HUES48 (cell line): Measurements from ENCODE around the gene ARHGAP45.

ENCODE experiments used
- H3K27ac ChIP-seq: one replicate; pipeline ENCODE4 v1.7.0; 2013; ENCODE audit warnings: low read depth, low read length, inconsistent platforms
- H3K27me3 ChIP-seq: 2 replicates; pipeline ENCODE4 v1.6.1; 2013; ENCODE audit warnings: mild to moderate bottlenecking, low read length; ENCODE audit not compliant: control insufficient read depth, insufficient read depth
- H3K36me3 ChIP-seq: 2 replicates; pipeline ENCODE4 v1.6.1; 2013; ENCODE audit warnings: low read length; ENCODE audit not compliant: control insufficient read depth, insufficient read depth
- H3K4me1 ChIP-seq: 2 replicates; pipeline ENCODE4 v1.6.1; 2013; ENCODE audit warnings: mild to moderate bottlenecking, low read length; ENCODE audit not compliant: control insufficient read depth, insufficient read depth
- H3K4me3 ChIP-seq: 2 replicates; pipeline ENCODE4 v1.5.1; 2013; ENCODE audit warnings: mild to moderate bottlenecking, low read depth, low read length
- H3K9ac ChIP-seq: 2 replicates; pipeline ENCODE4 v1.6.1; 2013; ENCODE audit warnings: mild to moderate bottlenecking, low read depth, low read length, moderate library complexity
- H3K9me3 ChIP-seq: 2 replicates; pipeline ENCODE4 v1.6.1; 2013; ENCODE audit warnings: low read length; ENCODE audit not compliant: control insufficient read depth, insufficient read depth

The ARHGAP45 gene

DNA sequence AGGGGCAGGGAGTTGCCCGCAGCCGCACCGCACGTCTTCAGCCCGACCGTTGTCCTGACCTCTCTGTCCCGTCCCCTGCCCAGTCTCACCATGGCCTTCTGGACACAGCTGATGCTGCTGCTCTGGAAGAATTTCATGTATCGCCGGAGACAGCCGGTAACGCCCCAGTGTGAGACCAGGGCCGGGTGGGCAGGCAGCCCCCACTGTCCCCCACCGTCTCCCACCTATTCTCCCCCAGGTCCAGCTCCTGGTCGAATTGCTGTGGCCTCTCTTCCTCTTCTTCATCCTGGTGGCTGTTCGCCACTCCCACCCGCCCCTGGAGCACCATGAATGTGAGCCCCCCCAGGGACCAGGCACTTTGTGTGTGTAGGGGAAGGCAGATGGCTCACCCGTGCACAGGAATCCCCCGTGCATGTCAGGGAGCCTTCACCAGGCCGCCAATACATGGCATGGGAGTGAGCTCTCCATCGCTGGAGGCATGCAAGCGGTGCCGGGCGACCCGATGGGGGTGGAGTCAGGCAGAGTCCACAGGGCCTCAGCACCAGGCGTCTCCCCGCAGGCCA is 25.6 kb upstream of the ARHGAP45 start:
- Histone ChIP-seq H3K4me1 (0 out of 2 replicates have a peak, but pooled peaks cover 6% of the 10 kb centered on the region), H3K9ac (no peak overlapping the region), H3K27ac (no peak overlapping the region), H3K4me3 (peak overlapping the region; percentile 74; the same call in 1 of the 2 replicates), H3K36me3 (peaks cover 23% of the 10 kb centered on the region), H3K9me3 (no peaks in the 10 kb centered on the region), H3K27me3 (no peaks in the 10 kb centered on the region)

DNA sequence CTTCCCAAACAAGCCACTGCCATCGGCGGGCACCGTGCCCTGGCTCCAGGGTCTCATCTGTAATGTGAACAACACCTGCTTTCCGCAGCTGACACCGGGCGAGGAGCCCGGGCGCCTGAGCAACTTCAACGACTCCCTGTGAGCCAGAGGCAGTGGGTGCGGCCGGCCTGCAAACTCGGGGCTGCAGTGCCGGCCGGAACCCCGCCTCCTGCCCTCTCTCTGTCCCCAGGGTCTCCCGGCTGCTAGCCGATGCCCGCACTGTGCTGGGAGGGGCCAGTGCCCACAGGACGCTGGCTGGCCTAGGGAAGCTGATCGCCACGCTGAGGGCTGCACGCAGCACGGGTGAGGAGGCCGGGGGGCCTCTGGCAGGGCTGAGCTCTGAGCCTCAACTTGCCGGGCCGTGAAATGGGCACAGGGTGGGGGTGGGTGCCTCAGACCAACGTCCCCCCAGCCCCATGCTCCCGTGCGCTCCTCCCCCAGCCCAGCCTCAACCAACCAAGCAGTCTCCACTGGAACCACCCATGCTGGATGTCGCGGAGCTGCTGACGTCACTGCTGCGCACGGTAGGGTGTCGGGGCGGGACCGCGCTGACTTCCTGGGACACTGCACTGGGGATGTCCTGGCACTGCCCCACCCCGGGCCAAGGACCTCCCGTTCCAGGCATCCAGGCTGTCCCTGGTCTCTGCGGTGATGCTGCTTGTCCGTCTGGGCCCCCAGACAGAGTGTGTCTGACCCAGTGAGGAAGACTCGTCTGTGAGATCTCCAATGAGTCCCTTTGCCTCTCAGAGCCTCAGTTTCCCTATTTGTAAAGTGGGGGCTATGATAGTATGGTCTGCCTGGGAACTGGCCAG is 24.9 kb upstream of the ARHGAP45 start:
- H3K4me3 ChIP-seq, result no peak overlapping the region

DNA sequence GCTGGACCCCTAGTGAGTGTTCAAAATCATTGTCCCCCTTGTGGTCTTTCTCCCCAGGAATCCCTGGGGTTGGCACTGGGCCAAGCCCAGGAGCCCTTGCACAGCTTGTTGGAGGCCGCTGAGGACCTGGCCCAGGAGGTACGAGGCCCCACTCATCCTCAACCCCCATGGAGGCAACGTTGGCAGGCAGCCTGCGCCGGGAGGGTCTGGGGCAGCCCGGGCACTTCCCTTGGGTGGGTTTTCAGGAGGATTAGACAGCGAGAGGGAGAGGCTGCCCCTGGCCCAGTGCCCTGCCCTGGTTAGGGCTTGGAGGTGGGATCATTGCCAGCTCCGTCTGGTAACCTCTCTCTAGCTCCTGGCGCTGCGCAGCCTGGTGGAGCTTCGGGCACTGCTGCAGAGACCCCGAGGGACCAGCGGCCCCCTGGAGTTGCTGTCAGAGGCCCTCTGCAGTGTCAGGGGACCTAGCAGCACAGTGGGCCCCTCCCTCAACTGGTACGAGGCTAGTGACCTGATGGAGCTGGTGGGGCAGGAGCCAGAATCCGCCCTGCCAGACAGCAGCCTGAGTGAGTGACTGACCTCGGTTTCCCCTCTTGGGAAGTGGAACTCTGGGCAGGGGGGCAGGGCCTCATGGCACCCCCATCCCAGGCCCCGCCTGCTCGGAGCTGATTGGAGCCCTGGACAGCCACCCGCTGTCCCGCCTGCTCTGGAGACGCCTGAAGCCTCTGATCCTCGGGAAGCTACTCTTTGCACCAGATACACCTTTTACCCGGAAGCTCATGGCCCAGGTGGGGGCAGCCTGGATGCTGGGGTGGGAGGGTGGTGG is 24.1 kb upstream of the ARHGAP45 start:
- no peak overlapping the region for H3K4me3 ChIP-seq
- no peak overlapping the region for H3K9ac ChIP-seq
- peaks cover 11% of the 10 kb centered on the region for H3K36me3 ChIP-seq
- H3K9me3 ChIP-seq, result no peaks in the 10 kb centered on the region
- 0 out of 2 replicates have a peak, but pooled peaks cover 6% of the 10 kb centered on the region for H3K4me1 ChIP-seq
- H3K27ac ChIP-seq, result no peak overlapping the region
- H3K27me3 ChIP-seq, result no peaks in the 10 kb centered on the region

More for the DNA sequence above, 24.9 kb upstream of the ARHGAP45 start:
- Histone ChIP-seq H3K9me3 (no peaks in the 10 kb centered on the region), H3K4me1 (0 out of 2 replicates have a peak, but pooled peaks cover 6% of the 10 kb centered on the region), H3K9ac (no peak overlapping the region), H3K27me3 (no peaks in the 10 kb centered on the region), H3K27ac (no peak overlapping the region), H3K36me3 (peaks cover 18% of the 10 kb centered on the region)

DNA sequence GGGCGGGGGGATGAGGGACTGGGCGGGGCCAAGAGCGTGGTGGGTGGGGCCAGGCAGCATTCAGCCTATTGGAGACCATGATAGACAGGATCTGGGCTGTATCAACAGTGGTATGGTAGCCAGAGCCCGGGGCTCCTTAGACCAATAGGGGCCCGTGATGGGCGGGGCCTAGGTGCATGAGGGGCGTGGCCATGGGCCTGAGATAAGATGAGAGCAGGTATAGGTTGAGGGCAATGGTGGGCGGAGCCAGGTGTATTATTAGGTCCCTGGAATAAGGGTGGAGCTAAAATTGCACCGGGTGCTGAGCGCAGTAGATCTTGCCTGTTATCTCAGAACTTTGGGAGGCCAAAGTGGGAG is 21.7 kb upstream of the ARHGAP45 start:
- Histone ChIP-seq H3K27ac (no peak overlapping the region), H3K4me3 (no peak overlapping the region), H3K9ac (no peak overlapping the region), H3K27me3 (no peaks in the 10 kb centered on the region), H3K9me3 (no peaks in the 10 kb centered on the region), H3K36me3 (no peaks in the 10 kb centered on the region), H3K4me1 (0 out of 2 replicates have a peak, but pooled peaks cover 3% of the 10 kb centered on the region)

DNA sequence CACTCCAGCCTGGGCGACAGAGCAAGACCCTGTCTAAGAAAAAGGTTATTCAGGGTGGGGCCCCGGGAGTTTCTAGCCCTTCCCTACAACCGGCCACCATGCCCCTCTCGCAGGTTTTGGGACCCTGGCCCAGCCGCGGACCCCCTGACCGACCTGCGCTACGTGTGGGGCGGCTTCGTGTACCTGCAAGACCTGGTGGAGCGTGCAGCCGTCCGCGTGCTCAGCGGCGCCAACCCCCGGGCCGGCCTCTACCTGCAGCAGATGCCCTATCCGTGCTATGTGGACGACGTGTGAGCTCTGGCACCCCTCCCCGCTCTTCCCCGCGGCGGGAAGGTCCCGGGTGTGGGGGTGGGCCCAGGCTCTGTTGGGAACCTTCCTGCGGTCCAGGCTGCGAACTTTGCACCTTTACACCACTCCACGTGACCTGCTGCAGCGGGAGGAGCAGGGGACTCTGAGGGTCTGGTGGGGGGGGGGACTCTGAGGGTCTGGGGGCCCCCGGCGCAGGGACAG is 20.8 kb upstream of the ARHGAP45 start:
- Histone ChIP-seq H3K27me3 (no peaks in the 10 kb centered on the region), H3K9ac (no peak overlapping the region), H3K4me3 (no peak overlapping the region), H3K9me3 (no peaks in the 10 kb centered on the region), H3K4me1 (no peaks in the 10 kb centered on the region), H3K27ac (no peak overlapping the region), H3K36me3 (no peaks in the 10 kb centered on the region)

DNA sequence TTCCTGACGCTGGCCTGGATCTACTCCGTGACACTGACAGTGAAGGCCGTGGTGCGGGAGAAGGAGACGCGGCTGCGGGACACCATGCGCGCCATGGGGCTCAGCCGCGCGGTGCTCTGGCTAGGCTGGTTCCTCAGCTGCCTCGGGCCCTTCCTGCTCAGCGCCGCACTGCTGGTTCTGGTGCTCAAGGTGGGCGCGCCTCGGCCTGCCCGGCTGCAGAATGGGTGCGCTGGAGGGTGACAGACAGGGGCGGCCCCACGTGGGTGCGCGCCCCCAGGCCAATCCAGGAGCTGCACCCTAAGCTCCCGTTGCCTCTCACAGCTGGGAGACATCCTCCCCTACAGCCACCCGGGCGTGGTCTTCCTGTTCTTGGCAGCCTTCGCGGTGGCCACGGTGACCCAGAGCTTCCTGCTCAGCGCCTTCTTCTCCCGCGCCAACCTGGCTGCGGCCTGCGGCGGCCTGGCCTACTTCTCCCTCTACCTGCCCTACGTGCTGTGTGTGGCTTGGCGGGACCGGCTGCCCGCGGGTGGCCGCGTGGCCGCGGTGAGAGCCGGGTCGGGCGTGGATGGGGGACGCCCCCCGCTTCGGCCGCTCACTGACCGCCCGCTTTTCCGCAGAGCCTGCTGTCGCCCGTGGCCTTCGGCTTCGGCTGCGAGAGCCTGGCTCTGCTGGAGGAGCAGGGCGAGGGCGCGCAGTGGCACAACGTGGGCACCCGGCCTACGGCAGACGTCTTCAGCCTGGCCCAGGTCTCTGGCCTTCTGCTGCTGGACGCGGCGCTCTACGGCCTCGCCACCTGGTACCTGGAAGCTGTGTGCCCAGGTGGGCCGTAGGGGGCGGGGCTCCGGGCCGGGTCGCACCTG is 19.9 kb upstream of the ARHGAP45 start:
- Histone ChIP-seq H3K4me3 (no peak overlapping the region), H3K36me3 (no peaks in the 10 kb centered on the region)

DNA sequence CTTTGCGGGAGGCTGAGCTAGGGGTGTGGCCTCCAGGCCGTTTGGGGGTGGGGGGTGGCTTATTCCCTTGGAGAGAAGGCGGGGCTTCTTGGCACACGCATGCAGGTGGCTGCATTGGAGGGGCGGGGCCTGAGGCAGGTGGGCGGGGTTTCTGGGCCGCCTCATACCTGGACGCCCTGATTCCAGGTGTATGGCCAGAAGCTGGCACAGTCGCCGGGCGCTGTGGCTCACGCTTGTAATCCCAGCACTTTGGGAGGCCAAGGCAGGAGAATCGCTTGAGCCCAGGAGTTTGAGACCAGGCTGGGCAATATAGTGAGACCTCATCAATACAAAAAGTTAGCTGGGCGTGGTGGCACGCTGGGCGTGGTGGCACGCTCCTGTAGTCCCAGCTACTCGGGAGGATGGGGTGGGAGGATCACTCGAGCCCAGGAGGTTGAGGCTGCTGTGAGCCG is 19.2 kb upstream of the ARHGAP45 start:
- no peaks in the 10 kb centered on the region for H3K9me3 ChIP-seq
- no peaks in the 10 kb centered on the region for H3K4me1 ChIP-seq
- no peaks in the 10 kb centered on the region for H3K36me3 ChIP-seq
- H3K9ac ChIP-seq, result no peak overlapping the region
- H3K4me3 ChIP-seq, result no peak overlapping the region
- no peak overlapping the region for H3K27ac ChIP-seq
- no peaks in the 10 kb centered on the region for H3K27me3 ChIP-seq

More for the DNA sequence above, 19.9 kb upstream of the ARHGAP45 start:
- Histone ChIP-seq H3K27ac (no peak overlapping the region), H3K27me3 (no peaks in the 10 kb centered on the region), H3K9me3 (no peaks in the 10 kb centered on the region), H3K9ac (no peak overlapping the region), H3K4me1 (no peaks in the 10 kb centered on the region)

DNA sequence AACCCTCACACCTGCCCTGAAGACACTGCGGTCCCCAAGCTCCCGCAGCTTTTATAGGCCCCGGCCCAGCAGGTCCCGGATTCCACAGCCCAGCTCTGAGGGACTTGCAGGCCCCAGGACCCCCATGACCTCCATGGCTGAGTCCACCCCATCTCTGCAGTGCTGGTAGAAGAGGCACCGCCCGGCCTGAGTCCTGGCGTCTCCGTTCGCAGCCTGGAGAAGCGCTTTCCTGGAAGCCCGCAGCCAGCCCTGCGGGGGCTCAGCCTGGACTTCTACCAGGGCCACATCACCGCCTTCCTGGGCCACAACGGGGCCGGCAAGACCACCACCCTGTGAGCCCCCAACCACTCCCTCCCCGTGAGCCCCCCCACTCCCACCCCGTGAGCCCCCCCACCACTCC is 17.9 kb upstream of the ARHGAP45 start:
- H3K27ac ChIP-seq, result no peak overlapping the region
- no peak overlapping the region for H3K4me3 ChIP-seq
- H3K9ac ChIP-seq, result no peak overlapping the region
- H3K9me3 ChIP-seq, result no peaks in the 10 kb centered on the region
- no peaks in the 10 kb centered on the region for H3K4me1 ChIP-seq
- no peaks in the 10 kb centered on the region for H3K27me3 ChIP-seq
- H3K36me3 ChIP-seq, result no peaks in the 10 kb centered on the region

DNA sequence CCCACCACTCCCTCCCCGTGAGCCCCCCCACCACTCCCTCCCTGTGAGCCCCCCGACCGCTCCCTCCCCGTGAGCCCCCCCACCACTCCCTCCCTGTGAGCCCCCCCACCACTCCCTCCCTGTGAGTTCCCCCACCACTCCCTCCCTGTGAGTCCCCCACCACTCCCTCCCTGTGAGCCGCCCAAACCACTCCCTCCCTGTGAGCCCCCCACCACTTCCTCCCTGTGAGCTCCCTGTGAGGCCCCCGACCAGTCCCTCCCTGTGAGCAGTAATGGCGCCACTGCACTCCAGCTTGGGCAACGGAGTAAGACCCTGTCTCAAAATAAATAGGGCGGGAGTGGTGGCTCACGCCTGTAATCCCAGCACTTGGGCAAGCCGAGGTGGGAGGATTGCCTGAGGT is 17.2 kb upstream of the ARHGAP45 start:
- Histone ChIP-seq H3K9ac (no peak overlapping the region), H3K27ac (no peak overlapping the region), H3K4me1 (no peaks in the 10 kb centered on the region), H3K36me3 (no peaks in the 10 kb centered on the region), H3K9me3 (no peaks in the 10 kb centered on the region), H3K27me3 (no peaks in the 10 kb centered on the region), H3K4me3 (no peak overlapping the region)
